ENCODE measurements around the gene ZNF260.
"Not testable (repeated sequence)": the region's sequence is repeated elsewhere in the genome, so short reads cannot be mapped to it uniquely, and the experiment has no call there.

Gene ZNF260

DNA sequence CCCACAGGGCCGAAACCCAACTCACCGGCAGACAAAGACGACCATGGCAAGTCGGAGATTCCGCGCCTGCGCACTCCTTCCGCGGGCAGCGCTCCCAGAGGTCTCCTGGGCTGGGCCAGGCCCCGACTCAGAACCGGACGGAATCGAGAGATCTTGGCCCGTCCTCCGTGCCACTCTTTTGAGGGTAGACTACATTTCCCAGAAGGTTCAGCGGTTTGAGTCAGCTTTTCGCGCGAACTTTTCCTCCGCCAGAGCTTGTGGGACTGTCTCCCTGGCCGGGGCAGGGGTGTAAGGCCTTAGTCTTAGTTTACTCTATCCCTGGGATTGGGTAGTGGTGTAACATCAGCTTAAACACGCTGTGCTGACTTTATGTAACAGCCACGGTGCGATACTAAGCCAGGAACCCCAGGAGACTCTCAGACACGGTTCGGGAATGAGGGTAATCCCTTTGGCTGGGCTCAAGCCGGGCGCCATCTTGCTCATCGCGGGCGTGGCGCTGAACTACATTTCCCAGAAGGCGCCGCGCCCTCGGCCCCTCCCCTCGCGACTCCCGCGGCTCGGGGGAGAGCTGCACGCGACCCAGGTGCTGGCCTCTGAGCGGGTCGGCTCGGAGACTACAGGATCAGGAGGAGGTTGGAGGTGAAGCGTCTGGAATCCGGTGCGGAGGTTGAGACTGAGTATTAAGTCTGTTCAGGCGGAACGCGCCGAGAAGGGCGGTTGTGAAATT is at the start of gene ZNF260:
ZNF260 (minus strand) TSS at position 78 of the 727 bp plus-strand sequence. CDS start 13,033 bp downstream, outside the sequence.
- peak; percentile 95 for DNase-seq

DNA sequence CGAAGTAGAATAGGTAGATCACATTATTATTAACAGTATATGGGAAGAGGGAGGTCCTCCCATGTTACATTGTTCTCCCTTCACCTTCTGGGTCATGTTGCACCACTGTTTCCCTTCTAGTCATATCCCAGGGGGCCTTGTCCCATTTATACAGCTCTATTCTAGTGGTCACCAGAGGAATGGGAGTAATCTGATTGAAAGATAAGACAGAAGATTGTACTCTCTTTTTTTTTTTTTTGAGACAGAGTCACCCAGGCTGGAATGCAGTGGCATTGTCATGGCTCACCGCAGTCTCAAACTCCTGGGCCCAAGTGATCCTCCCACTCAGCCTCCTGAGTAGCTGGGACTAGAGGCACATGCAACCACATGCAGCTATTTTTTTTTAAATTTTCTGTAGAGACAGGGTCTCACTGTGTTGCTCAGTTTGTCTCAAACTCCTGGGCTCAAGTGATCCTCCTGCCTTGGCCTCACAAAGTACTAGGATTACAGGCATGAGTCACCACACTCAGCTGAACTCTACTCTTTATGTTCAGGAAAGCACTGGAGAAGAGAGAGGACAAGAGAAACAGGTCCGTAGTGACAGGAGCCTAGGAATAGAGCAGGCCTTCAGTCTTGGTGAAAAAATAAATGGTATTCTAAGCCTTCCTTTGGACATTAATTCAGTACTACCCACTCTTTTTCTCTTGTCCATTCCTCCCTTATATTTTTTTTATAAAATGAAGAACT is 49.4 kb upstream of the ZNF260 start:
- no peak for DNase-seq

DNA sequence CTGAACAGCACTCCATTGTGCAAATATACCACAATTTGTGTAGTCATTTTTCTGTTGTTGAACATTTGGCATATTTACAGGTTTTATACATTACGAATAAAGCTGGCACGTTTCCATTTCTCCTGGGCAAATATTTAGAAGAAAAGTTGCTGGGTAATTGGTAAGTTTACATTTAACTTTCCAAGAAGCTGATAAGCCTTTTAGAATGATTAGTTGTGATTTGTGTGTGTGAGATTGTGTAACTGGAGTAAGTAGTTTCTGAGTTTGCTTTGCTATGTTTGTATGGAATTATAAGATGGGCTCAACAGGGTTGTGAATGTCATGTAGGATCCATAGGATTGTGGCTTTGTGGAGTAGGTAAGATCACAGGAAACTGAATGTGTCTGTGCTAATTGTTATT is 46.7 kb upstream of the ZNF260 start:
- no peak for DNase-seq

DNA sequence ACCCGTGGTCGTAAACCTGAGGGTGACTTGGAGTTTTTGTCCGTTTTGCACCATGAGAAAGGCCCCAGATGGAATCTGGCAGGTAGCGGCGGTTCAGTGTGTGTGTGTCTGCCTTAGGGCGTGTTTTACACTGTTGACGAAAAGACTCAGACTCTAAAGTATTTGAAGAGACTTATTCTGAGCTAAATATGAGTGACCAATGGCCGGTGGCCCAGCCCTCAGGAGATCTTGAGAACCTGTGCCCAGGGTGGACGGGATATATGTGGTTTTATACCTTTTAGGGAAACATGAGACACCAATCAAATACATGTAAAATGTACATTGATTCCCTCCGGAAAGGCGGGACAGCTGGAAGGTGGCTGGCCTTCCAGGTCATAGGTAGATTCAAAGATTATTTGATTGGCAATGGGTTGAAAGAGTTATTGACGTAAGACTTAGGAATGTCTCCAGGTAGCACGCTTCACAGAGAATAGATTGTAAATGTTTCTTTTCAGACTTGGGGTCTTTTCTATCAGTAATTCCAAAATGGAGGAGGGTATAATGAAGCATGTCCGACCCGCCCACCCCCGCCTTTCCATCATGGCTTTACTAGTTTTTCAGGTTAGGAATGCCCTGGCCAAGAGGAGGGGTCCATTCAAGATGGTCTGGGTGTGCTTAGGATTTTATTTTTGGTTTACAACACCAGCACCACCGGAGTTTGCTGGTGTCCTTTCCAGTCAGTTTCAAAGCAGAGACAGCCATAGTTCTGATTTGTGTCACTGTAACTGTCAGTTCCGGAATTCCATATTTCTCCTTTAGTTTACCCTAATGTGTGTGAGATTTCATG is 46.0 kb upstream of the ZNF260 start:
- DNase-seq, result no peak

DNA sequence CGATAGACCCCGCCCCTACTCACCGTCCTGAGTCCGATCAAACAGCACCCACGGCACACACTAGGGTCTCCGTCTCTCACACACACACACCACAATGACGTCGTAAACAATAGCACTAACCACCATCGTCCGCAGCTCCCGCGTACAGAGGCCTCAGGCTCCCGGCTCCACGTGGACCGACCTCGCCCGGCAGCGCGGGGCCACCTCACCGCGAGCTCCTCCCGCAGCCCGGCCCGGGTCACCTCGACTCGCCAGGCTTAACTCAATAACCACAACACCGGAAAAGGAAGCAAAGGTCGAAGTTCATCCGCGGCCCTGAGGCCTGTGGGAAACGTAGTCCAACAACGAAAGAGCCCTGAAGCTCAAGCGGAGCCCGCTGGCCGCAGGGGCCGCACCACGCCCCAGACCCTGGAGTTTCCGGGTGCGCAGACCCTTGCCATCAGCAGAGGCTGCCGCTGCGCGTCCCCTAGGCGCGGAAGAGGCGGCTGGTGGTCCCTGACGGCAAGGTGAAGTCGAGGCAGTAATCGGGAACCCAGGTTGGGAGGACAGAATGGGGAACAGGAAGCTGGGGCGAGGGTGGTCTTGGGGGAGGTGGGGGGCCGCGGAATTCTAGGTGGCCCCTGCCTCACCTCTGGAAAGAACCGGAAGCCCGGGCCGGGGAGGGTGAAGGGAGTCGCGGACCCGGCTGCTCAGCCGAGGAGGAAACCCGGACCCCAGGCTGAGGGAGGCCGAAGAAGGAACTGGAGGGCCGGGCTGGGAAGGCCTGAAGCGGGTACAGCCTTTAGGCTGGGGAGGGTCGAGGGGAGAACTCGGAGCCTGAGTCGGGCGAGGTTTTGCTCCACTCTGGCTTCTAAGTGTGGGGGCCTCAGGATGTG is 45.2 kb upstream of the ZNF260 start, which contains the start of gene ZNF529:
ZNF529 (minus strand) TSS at position 273 of the 875 bp plus-strand sequence. CDS start 946 bp downstream, outside the sequence.
- DNase-seq, result peak; percentile 89

DNA sequence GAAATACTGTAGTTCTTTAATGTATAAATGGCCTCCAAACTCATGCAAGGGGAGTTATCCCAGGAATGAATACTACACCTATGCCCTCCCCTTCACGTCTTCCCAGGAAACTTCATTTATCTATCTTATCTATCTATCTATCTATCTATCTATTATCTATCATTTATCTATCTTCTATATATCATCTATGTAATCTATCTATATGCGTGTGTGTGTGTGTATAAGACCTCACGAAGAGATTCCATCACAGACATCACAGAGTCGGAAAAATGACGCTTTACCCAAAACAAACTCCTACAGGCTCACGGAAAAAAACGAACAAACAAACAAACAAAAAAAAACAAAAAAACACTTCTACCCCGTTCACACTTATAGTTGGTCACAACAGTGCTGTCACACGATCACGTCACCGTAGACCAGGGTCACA is 44.5 kb upstream of the ZNF260 start:
- DNase-seq, result no peak

DNA sequence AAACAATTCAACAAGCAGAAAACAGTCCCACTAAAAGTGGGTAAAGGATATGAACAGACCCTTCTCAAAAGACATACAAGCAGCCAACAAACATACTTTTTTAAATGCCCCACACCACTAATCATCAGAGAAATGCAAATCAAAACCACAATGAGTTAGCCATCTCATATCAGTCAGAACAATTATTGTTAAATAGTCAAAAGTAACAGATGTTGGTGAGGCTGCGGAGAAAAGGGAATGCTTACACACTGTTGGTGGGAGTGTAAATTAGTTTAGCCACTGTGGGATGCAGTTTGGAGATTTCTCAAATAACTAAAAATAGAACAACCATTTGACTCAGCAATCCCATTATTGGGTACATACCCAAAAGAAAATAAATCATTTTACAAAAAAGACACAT is 36.3 kb upstream of the ZNF260 start:
- DNase-seq, result no peak

DNA sequence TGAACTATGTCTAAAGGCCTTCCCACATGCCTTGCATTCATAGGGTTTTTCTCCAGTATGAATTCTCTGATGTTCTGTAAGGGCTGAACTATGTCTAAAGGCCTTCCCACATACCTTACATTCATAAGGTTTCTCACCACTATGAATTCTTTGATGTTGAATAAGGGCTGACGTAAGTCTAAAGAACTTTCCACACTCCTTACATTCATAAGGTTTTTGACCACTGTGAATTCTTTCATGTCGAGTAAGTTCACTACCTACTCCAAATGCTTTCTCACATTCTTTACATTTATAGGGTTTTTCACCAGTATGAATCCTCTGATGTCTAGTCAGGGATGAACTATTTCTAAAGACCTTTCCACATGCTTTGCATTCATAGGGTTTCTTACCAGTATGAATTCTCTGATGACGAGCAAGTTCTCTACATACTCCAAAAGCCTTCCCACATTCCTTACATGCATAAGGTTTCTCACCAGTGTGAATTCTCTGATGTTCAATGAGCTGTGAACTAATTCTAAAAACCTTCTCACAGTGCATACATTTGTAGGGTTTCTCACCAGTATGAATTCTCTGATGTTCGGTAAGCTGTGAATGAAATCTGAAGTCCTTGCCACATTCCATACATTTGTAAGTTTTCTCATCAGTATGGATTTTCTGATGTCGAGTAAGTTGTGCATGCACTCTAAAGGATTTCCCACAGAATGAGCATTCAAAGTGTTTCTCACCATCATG is 19.1 kb upstream of the ZNF260 start:
- DNase-seq, result no peak

DNA sequence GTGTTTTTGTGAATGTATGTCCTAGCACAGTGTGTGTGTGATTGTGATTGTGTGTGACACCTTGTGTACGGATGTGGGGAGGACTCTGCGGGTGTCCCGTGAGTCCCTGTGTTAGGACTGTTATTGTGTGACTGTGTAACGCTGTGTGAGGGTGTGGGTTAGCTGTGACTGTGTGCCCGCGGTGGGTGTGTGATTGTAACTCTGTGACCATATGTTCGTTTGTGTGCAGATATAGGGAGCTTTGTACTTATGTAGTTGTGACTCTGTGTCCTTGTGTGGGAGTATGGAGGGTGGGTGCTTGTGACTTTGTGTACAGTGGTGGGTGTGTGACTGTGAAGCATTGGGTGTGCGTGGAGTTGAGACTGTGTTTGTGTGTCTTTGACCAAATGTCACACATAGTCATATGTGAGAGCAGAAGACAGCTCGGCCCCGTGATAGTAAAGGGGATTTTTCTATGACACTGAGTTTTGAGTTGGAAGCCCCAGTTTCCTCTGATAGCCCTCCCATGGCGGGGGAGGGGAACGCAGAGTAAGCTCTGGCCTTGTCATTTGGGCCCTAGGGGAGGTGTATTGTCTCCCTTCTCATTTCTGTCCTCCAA is 949 bp upstream of the ZNF260 start:
- no peak for DNase-seq

DNA sequence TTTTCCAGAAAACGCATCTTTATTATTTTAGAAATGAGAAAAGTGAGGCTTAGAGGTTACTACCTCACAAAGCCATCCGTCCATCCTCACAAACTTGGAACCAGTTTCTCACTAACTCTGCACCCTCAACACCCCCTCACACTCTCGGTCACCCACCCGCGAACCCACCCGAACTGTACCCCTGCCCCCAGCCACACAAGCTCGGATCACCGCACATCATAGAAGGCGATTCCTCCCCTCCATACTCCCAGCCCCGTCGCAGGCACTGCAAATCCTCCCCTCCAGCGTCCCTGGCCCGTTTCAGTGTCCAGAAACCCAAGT is 238 bp downstream of the ZNF260 start:
- no peak for DNase-seq

DNA sequence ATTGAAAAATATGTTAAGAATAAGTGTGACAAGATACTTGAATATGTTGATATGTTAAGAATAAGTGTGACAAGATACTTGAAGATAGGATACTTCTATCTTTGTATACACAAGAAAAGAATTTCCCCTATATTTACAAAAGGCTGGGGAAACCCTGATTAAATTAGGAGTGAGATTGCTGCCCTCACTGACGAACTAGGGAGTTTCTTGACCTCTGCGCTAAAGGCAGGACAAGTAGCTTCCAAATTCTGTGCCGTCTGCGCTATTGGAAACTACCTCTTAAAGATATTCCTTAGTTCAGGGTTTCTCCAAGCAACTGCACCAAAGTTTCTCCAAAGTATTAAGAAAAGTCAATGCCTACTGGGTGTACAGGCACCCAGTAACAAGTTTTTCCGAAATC is 730 bp downstream of the ZNF260 start:
- no peak for DNase-seq

DNA sequence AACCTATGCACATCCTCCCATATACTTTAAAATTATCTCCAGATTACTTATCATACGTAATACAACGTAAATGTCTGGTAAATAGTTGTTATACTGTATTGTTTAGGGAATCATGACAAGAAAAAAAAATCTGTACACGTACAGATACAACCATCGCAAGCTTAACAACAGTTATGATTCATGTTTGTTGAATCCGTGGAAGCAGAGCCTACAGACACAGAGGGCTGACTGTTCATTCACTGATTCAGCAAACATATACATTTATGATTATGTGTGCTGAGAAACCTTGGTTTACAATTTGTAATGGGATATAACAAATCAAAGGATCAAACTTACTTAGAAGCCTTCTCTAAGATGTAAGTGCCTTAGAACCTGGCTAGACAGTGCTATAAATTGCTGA is 1.5 kb downstream of the ZNF260 start:
- no peak for DNase-seq

DNA sequence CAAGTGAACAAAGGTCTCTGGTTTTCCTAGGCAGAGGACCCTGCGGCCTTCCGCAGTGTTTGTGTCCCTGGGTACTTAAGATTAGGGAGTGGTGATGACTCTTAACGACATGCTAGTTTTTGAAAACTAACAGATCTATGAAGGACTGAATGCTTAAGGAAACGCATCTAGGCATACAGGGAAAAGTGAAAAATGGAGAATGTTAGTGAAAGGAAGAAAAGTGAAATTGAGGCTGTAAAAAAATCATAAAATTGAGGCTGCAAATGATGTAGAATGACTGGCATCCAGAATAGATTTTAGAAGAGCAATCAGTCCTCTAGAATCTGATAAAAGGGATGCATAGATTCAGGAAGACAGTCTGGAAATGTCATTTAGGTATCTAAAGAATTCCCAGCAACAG is 3.5 kb downstream of the ZNF260 start:
- DNase-seq, result no peak

DNA sequence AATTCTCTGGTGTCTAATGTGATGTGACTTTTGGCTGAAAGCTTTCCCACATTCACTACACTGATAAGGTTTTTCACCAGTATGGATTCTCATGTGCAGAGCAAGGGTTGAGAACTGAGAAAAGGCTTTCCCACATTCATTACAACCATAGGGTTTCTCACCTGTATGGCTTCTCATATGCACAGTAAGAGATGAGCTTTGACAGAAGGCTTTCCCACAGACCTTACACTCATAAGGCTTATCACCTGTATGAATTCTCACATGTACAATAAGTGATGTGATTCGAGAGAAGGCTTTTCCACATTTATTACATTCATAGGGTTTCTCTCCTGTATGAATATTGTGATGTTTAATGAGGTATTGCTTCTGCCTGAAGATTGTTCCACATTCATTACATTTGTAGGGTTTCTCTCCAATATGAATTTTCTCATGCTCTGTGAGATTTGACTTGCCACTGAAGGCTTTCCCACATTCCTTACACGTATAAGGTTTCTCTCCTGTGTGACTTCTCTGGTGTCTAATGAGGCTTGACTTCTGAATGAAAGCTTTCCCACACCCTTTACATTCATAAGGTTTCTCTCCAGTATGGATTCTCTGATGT is 14.0 kb downstream of the ZNF260 start:
- no peak for DNase-seq

DNA sequence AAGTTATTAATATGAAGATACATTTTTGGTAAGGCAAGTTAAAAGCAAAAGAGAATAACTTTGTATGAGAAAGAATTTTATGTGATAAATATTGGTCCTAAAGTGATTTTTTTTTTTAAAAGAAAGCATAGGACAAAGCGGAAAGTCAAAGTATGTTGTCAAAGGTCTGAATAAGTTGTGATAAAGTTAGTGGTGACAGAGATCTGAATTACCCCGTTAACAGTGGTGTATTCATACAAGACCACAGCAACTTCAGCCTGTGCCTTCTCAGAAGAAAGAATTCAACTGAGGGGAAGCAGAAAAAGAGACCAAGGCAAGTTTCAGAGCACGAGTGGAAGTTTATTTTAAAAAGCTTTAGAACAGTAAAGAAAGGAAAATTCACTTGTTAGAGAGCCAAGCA is 19.7 kb downstream of the ZNF260 start:
- DNase-seq, result no peak

DNA sequence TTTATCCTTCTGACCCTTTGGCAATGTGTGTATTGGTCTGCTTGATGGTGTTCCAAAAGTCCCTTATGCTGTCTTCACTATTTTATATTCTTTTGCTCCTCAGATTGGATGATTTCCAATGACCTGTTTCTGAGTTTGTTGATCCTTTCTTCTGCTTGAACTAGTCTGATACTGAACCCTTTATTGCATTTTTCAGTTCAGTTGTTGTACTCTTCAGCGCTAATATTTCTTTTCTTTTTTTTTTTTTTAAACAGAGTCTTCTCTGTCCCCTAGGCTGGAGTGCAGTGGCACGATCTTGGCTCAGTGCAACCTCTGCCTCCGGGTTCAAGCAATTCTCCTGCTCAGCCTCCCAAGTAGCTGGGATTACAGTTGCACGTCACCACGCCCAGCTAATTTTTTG is 26.1 kb downstream of the ZNF260 start:
- DNase-seq, result no peak

DNA sequence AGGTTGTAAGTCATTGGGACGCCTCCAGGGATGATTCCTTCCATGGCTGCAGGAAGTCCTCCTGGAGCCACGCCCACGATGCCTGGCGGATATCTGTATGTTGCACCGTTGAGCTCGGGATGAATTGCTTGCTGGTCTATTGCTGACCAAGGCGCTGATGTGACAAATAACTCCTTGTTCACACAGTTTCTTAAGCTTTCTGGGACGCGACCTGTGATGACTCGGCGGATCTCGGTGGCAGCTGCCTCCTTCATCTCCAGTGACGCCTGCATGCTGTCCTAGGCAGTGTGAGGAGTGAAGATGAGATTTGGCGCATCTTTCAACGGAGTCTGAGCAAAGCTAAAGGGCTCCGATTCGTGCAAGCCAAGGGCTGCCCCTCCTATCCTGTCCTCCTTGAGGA is 31.1 kb downstream of the ZNF260 start:
- no peak for DNase-seq

DNA sequence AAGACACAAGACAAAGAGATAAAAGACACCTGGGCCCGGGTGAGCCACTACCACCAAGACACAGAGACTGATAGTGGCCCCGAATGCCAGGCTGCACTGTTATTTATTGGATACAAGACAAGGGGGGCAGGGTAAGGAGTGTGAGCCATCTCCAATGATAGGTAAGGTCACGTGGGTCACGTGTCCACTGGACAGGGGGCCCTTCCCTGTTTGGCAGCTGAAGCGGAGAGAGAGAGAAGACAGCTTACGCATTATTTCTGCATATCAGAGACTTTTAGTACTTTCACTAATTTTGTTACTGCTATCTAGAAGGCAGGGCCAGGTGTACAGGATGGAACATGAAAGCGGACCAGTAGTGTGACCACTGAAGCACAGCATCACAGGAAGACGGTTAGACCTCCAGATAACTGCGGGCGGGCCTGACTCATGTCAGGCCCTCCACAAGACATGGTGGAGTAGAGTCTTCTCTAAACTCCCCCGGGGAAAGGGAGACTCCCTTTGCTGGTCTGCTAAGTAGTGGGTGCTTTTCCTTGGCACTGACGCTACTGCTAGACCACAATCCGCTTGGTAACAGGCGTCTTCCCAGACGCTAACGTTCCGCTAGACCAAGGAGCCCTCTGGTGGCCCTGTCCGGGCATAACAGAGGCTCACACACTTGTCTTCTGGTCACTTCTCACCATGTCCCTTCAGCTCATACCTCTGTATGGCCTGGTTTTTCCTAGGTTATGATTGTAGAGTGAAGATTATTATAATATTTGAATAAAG is 35.2 kb downstream of the ZNF260 start:
- DNase-seq, result not testable (repeated sequence)

DNA sequence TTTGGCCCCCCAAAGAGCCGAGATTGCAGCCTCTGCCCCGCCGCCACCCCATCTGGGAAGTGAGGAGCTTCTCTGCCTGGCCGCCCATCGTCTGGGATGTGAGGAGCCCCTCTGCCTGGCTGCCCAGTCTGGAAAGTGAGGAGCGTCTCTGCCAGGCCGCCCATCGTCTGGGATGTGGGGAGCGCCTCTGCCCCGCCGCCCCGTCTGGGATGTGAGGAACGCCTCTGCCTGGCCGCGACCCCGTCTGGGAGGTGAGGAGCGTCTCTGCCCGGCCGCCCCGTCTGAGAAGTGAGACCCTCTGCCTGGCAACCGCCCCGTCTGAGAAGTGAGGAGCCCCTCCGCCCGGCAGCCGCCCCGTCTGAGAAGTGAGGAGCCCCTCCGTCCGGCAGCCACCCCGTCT is 37.2 kb downstream of the ZNF260 start:
- DNase-seq, result not testable (repeated sequence)

DNA sequence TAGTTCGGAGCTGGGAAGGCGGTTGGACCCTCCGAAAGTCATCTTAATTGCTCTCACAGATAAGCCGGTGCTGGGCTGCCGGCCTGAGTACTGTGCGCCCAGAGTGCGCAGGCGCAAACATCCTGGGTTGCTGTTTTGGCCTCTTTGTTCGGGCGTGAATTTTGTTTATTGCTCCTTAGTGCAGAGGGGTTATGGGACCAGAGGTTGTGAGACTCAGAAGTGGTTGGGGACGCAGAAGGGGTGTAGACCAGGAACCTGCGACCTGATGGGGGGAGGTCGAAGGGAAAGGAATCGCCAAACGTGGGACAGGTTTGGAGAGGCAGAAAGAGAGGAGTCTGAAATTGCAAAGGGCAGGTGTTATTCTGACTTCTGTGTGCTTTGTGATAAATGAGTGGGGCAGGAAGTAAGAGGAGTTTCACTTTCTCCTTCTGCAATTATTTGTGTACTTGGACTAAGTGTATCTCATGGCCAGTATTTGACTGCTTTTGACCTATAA is 38.1 kb downstream of the ZNF260 start:
- peak; percentile 96 for DNase-seq
